Mesendoderm (in vitro differentiated cells): ENCODE data around the gene SPAAR.

Experiments
- DNase-seq: peaks from one replicate; pipeline ENCODE4 v3.0.0; 2013
- H2AK5ac ChIP-seq: 2 replicates; pipeline ENCODE4 v1.6.1; 2013; ENCODE audit warnings: low read length, inconsistent platforms
- H2BK120ac ChIP-seq: 2 replicates; pipeline ENCODE4 v1.6.1; 2013; ENCODE audit warnings: low read depth, mild to moderate bottlenecking, low read length, moderate library complexity, mixed read lengths
- H2BK15ac ChIP-seq: replicated peaks from 2 replicates; pipeline ENCODE4 v1.6.1; 2013; ENCODE audit warnings: low read depth, mild to moderate bottlenecking, moderate library complexity
- H2BK5ac ChIP-seq: 2 replicates; pipeline ENCODE4 v1.6.1; 2013; ENCODE audit warnings: low read length, inconsistent platforms
- H3K18ac ChIP-seq: 2 replicates; pipeline ENCODE4 v1.6.1; 2013; ENCODE audit warnings: mild to moderate bottlenecking, low read length, mixed read lengths
- H3K23ac ChIP-seq: one replicate; pipeline ENCODE4 v1.6.1; 2013; ENCODE audit warnings: low read length
- H3K27ac ChIP-seq: 2 replicates; pipeline ENCODE4 v1.5.1; 2013; ENCODE audit warnings: low read depth, mild to moderate bottlenecking, inconsistent platforms, low read length, moderate library complexity
- H3K27me3 ChIP-seq: 2 replicates; pipeline ENCODE4 v1.6.1; 2013; ENCODE audit warnings: low read length, control low read depth, mild to moderate bottlenecking, inconsistent platforms; ENCODE audit not compliant: insufficient read depth, poor library complexity
- H3K36me3 ChIP-seq: 2 replicates; pipeline ENCODE4 v1.6.1; 2013; ENCODE audit warnings: low read length, inconsistent platforms; ENCODE audit not compliant: control insufficient read depth, insufficient read depth
- H3K4ac ChIP-seq: one replicate; pipeline ENCODE4 v1.6.1; 2013; ENCODE audit warnings: low read depth, mild to moderate bottlenecking, low read length, moderate library complexity
- H3K4me1 ChIP-seq: 2 replicates; pipeline ENCODE4 v1.6.1; 2013; ENCODE audit warnings: low read depth, low read length, inconsistent platforms; ENCODE audit not compliant: control insufficient read depth
- H3K4me2 ChIP-seq: 2 replicates; pipeline ENCODE4 v1.6.1; 2013; ENCODE audit warnings: low read length
- H3K4me3 ChIP-seq: 2 replicates; pipeline ENCODE4 v1.5.1; 2013; ENCODE audit warnings: mild to moderate bottlenecking, low read length
- H3K56ac ChIP-seq: one replicate; pipeline ENCODE4 v1.6.1; 2013; ENCODE audit warnings: low read length
- H3K79me1 ChIP-seq: 2 replicates; pipeline ENCODE4 v1.6.1; 2013; ENCODE audit warnings: low read length, inconsistent platforms
- H3K79me2 ChIP-seq: 2 replicates; pipeline ENCODE4 v1.6.1; 2013; ENCODE audit warnings: mild to moderate bottlenecking, low read length; ENCODE audit not compliant: control insufficient read depth, insufficient read depth
- H3K9ac ChIP-seq: 2 replicates; pipeline ENCODE4 v1.6.1; 2013; ENCODE audit warnings: low read length, inconsistent platforms
- H4K5ac ChIP-seq: one replicate; pipeline ENCODE4 v1.6.1; 2013; ENCODE audit warnings: low read length
- H4K8ac ChIP-seq: one replicate; pipeline ENCODE4 v1.6.1; 2013; ENCODE audit warnings: low read depth, mild to moderate bottlenecking, control low read depth, low read length, moderate library complexity
- WGBS: extraction: QIAGEN DNeasy Blood & Tissue Kit; methylation state at CpG from one replicate; pipeline ENCODE4 v1.1.7; 2013; ENCODE audit warnings: low lambda C conversion rate, missing lambda C conversion rate; ENCODE audit not compliant: insufficient coverage; ENCODE audit errors: extremely low coverage; 5-methylcytosine and 5-hydroxymethylcytosine counted together

The SPAAR gene

GRCh38 chr9:35958104-35958837 lies 49.0 kb downstream of the SPAAR start, which contains the start of gene OR2S2:
Gene OR2S2, minus strand, starts transcription at chr9:35958154. Its CDS starts 56 bp downstream, at chr9:35958098.
- Histone ChIP-seq H2BK15ac (no peak within 1 kb of the TSS), H3K4me2 (no peak within 1 kb of the TSS), H2BK5ac (no peak within 1 kb of the TSS), H3K18ac (no peak within 1 kb of the TSS), H3K36me3 (no peaks in the 10 kb centered on the region), H4K8ac (no peak within 1 kb of the TSS), H3K4me1 (no peaks in the 10 kb centered on the region), H3K27me3 (no peaks in the 10 kb centered on the region), H3K4me3 (no peak within 1 kb of the TSS), H4K5ac (no peak within 1 kb of the TSS), H3K23ac (no peak within 1 kb of the TSS), H3K9ac (no peak within 1 kb of the TSS), H3K4ac (no peak within 1 kb of the TSS), H3K79me2 (no peaks in the 10 kb centered on the region), H2AK5ac (no peak within 1 kb of the TSS), H2BK120ac (no peak within 1 kb of the TSS), H3K79me1 (no peaks in the 10 kb centered on the region), H3K27ac (no peak within 1 kb of the TSS), H3K56ac (no peak within 1 kb of the TSS)
- no CpG with 5 or more reads among the region's 5 CpGs for WGBS
- DNase-seq = no peak

GRCh38 chr9:35960039-35960655 lies 50.9 kb downstream of the SPAAR start:
- H3K27ac ChIP-seq = no peak overlapping the region
- H3K9ac ChIP-seq = no peak overlapping the region
- no peak overlapping the region for H3K18ac ChIP-seq
- H3K4me2 ChIP-seq = no peak overlapping the region
- no peak overlapping the region for H2BK15ac ChIP-seq
- no peak overlapping the region for H2BK5ac ChIP-seq
- H2BK120ac ChIP-seq = no peak overlapping the region
- no peaks in the 10 kb centered on the region for H3K4me1 ChIP-seq
- no peak overlapping the region for H3K23ac ChIP-seq
- H3K56ac ChIP-seq = no peak overlapping the region
- H4K5ac ChIP-seq = no peak overlapping the region
- WGBS = no CpG with 5 or more reads among the region's 3 CpGs
- H3K4ac ChIP-seq = no peak overlapping the region
- no peak overlapping the region for H4K8ac ChIP-seq
- no peak for DNase-seq
- no peak overlapping the region for H3K4me3 ChIP-seq
- H3K79me1 ChIP-seq = no peaks in the 10 kb centered on the region
- H2AK5ac ChIP-seq = no peak overlapping the region
- no peaks in the 10 kb centered on the region for H3K27me3 ChIP-seq
- H3K79me2 ChIP-seq = no peaks in the 10 kb centered on the region
- H3K36me3 ChIP-seq = no peaks in the 10 kb centered on the region
